ENCODE measurements around the gene TEX22. TPM values are rescaled to one million over a fixed set of nuclear protein-coding genes. Genes with fewer than 3 reads are reported as not detected.

TEX22 gene
- total RNA-seq, 4 donors from 2014 or later = 0.35 to 1.6 (median 0.94) TPM; not detected in 1

- H3K9me3 ChIP-seq = no peaks in the 10 kb centered on the region
- no peak for DNase-seq
- peaks cover 0 to 15% (median 7%) of the 10 kb centered on the region in 4 donors for H3K4me1 ChIP-seq
- no peak overlapping the region for H3K4me3 ChIP-seq
- peaks cover 0 to 8% of the 10 kb centered on the region in 2 donors for H3K27me3 ChIP-seq
- no peak for TF ChIP-seq CTCF (IDR thresholded peaks at IDR 0.05)
- TF ChIP-seq POLR2A (IDR thresholded peaks at IDR 0.05) = no peak
- H3K36me3 ChIP-seq = no peaks in the 10 kb centered on the region
- no peak overlapping the region for H3K27ac ChIP-seq
Measured at GRCh38 chr14:105412771-105413543, 14.6 kb downstream of the TEX22 start.

- TF ChIP-seq POLR2A (IDR thresholded peaks at IDR 0.05) = no peak
- TF ChIP-seq CTCF (IDR thresholded peaks at IDR 0.05) = no peak
- Histone ChIP-seq H3K27me3 (peaks cover 0 to 8% of the 10 kb centered on the region in 2 donors), H3K4me3 (no peak overlapping the region), H3K4me1 (peaks cover 0 to 21% (median 7%) of the 10 kb centered on the region in 4 donors), H3K36me3 (no peaks in the 10 kb centered on the region), H3K9me3 (no peaks in the 10 kb centered on the region), H3K27ac (no peak overlapping the region)
- DNase-seq = no peak
Measured at GRCh38 chr14:105413544-105413886, 15.2 kb downstream of the TEX22 start.

GRCh38 chr14:105414456-105415371 is 16.4 kb downstream of the TEX22 start:
- peaks cover 0 to 29% (median 9%) of the 10 kb centered on the region in 4 donors for H3K4me1 ChIP-seq
- H3K27ac ChIP-seq = peak overlapping the region in 2 of 4 donors; percentile 33 to 62
- no peaks in the 10 kb centered on the region for H3K9me3 ChIP-seq
- peak; percentile 46 to 79 (median 76) for DNase-seq
- peaks cover 0 to 8% of the 10 kb centered on the region in 2 donors for H3K27me3 ChIP-seq
- H3K36me3 ChIP-seq = no peaks in the 10 kb centered on the region
- peak overlapping the region; percentile 50 to 66 (median 54) for H3K4me3 ChIP-seq
- TF ChIP-seq POLR2A (IDR thresholded peaks at IDR 0.05) (no peak), CTCF (IDR thresholded peaks at IDR 0.05) (peak; percentile 56 to 91 (median 74))

- peak overlapping the region in 3 of 4 donors; percentile 50 to 66 (median 56) for H3K4me3 ChIP-seq
- no peak for DNase-seq
- H3K4me1 ChIP-seq = peaks cover under 1 to 31% (median 14%) of the 10 kb centered on the region in 4 donors
- H3K27ac ChIP-seq = no peak overlapping the region
- H3K9me3 ChIP-seq = no peaks in the 10 kb centered on the region
- no peaks in the 10 kb centered on the region for H3K36me3 ChIP-seq
- H3K27me3 ChIP-seq = peaks cover 0 to 4% of the 10 kb centered on the region in 2 donors
- TF ChIP-seq CTCF (IDR thresholded peaks at IDR 0.05) = no peak
- no peak for TF ChIP-seq POLR2A (IDR thresholded peaks at IDR 0.05)
Measured at GRCh38 chr14:105415481-105416428, 17.4 kb downstream of the TEX22 start.

GRCh38 chr14:105416671-105417070 is 18.3 kb downstream of the TEX22 start:
- TF ChIP-seq CTCF (IDR thresholded peaks at IDR 0.05) (no peak), POLR2A (IDR thresholded peaks at IDR 0.05) (no peak)
- Histone ChIP-seq H3K36me3 (no peaks in the 10 kb centered on the region), H3K27ac (no peak overlapping the region), H3K27me3 (no peaks in the 10 kb centered on the region), H3K9me3 (no peaks in the 10 kb centered on the region), H3K4me3 (no peak overlapping the region), H3K4me1 (peaks cover 5 to 31% (median 17%) of the 10 kb centered on the region in 4 donors)
- DNase-seq = no peak

All from Peyer's patch (tissue), 4 donors.